Liver (tissue), 9 donors: ENCODE measurements around the gene FARP1. TPM values are rescaled to one million over a fixed set of nuclear protein-coding genes. Genes with fewer than 3 reads are reported as not detected.

Source experiments
- DNase-seq: peaks from one replicate; pipeline ENCODE4 v3.0.0-alpha.2; 2017; ENCODE audit warnings: low spot score
- H3K27ac ChIP-seq, 2 donors: one replicate each; pipeline ENCODE4 v1.7.0; 2013; ENCODE audit warnings: inconsistent platforms in 2 of 2, low read length in 2 of 2, control low read depth in 1 of 2, low read depth in 1 of 2, mild to moderate bottlenecking in 1 of 2
- H3K27me3 ChIP-seq, 4 donors: one replicate each; pipeline versions ENCODE4 v1.6.1 to v1.7.0; 2013; ENCODE audit warnings: low read length in 3 of 4, inconsistent platforms in 1 of 4, mild to moderate bottlenecking in 1 of 4, moderate library complexity in 1 of 4; ENCODE audit not compliant: control insufficient read depth in 4 of 4, insufficient read depth in 4 of 4
- H3K36me3 ChIP-seq, 4 donors: one replicate each; pipeline versions ENCODE4 v1.6.1 to v1.7.0; 2013; ENCODE audit warnings: low read length in 3 of 4, mild to moderate bottlenecking in 3 of 4, low read depth in 1 of 4, moderate library complexity in 1 of 4; ENCODE audit not compliant: control insufficient read depth in 4 of 4, insufficient read depth in 3 of 4
- H3K4me1 ChIP-seq, 4 donors: one replicate each; pipeline versions ENCODE4 v1.6.1 to v1.7.0; 2013; ENCODE audit warnings: low read length in 3 of 4, mild to moderate bottlenecking in 3 of 4, moderate library complexity in 1 of 4; ENCODE audit not compliant: control insufficient read depth in 4 of 4, insufficient read depth in 4 of 4
- H3K4me3 ChIP-seq, 3 donors: one replicate each; pipeline versions ENCODE4 v1.6.1 to v1.7.0; 2013; ENCODE audit warnings: low read length in 3 of 3, control low read depth in 1 of 3, low read depth in 1 of 3, mild to moderate bottlenecking in 1 of 3
- H3K9ac ChIP-seq, 2 donors: one replicate each; pipeline ENCODE4 v1.7.0; 2013; ENCODE audit warnings: low read length in 2 of 2, mild to moderate bottlenecking in 2 of 2, moderate library complexity in 2 of 2, control low read depth in 1 of 2, low read depth in 1 of 2
- H3K9me3 ChIP-seq, 4 donors: one replicate each; pipeline versions ENCODE4 v1.6.1 to v1.7.0; 2013; ENCODE audit warnings: low read length in 3 of 4; ENCODE audit not compliant: control insufficient read depth in 4 of 4
- EGR1 ChIP-seq, 2 donors: IDR thresholded peaks; 2 replicates each; pipeline ENCODE4 v1.6.1; 2016 to 2018; ENCODE audit warnings: antibody characterized with exemption in 2 of 2, low read depth in 2 of 2
- FOXA1 ChIP-seq: IDR thresholded peaks from 2 replicates; pipeline ENCODE4 v1.6.1; 2016; ENCODE audit warnings: antibody characterized with exemption
- FOXA2 ChIP-seq: IDR thresholded peaks from 2 replicates; pipeline ENCODE4 v1.6.1; 2016; ENCODE audit warnings: antibody characterized with exemption
- GABPA ChIP-seq, 2 donors: IDR thresholded peaks in 1 of 2; conservative IDR thresholded peaks in 1 of 2; 2 replicates each; pipeline ENCODE4 v1.6.1; 2016; ENCODE audit warnings: antibody characterized with exemption in 2 of 2, mild to moderate bottlenecking in 1 of 2, moderate library complexity in 1 of 2
- HNF4A ChIP-seq, 2 donors: conservative IDR thresholded peaks; 2 replicates each; pipeline ENCODE4 v1.6.1; 2016; ENCODE audit warnings: antibody characterized with exemption in 2 of 2, mild to moderate bottlenecking in 2 of 2
- HNF4G ChIP-seq: IDR thresholded peaks from 2 replicates; pipeline ENCODE4 v1.6.1; 2016; ENCODE audit warnings: antibody characterized with exemption
- JUND ChIP-seq, 2 donors: IDR thresholded peaks; 2 replicates each; pipeline ENCODE4 v1.6.1; 2016; ENCODE audit warnings: antibody characterized with exemption in 2 of 2
- NR2F2 ChIP-seq: IDR thresholded peaks from 2 replicates; pipeline ENCODE4 v1.6.1; 2016; ENCODE audit warnings: antibody characterized with exemption
- RAD21 ChIP-seq, 2 donors: IDR thresholded peaks; 2 replicates each; pipeline ENCODE4 v1.6.1; 2016; ENCODE audit warnings: antibody characterized with exemption in 2 of 2, mild to moderate bottlenecking in 2 of 2
- RXRA ChIP-seq, 2 donors: IDR thresholded peaks; 2 replicates each; pipeline ENCODE4 v1.6.1; 2017 to 2018; ENCODE audit warnings: antibody characterized with exemption in 2 of 2, mild to moderate bottlenecking in 1 of 2
- SP1 ChIP-seq: IDR thresholded peaks from 2 replicates; pipeline ENCODE4 v1.6.1; 2018; ENCODE audit warnings: antibody characterized with exemption, mild to moderate bottlenecking
- TAF1 ChIP-seq: conservative IDR thresholded peaks from 2 replicates; pipeline ENCODE4 v1.6.1; 2016; ENCODE audit warnings: antibody characterized with exemption, mild to moderate bottlenecking
- YY1 ChIP-seq: IDR thresholded peaks from 2 replicates; pipeline ENCODE4 v1.6.1; 2016; ENCODE audit warnings: antibody characterized with exemption, mild to moderate bottlenecking
- WGBS: extraction: QIAGEN DNeasy Blood & Tissue Kit; methylation state at CpG from one replicate; pipeline ENCODE4 v1.1.7; 2013; 5-methylcytosine and 5-hydroxymethylcytosine counted together
- polyA plus RNA-seq, 2 donors: library from polyadenylated mRNA; stranded (reverse) in 1 of 2; unstranded in 1 of 2; fragments of 200-250 nt in 1 of 2; fragments of >200 nt in 1 of 2; fragmentation: Nextera tagmentation in 1 of 2; extraction: Ambion mirVana in 1 of 2; gene quantifications; one replicate each; pipeline versions ENCODE4 v1.2.1 to v1.2.3, GENCODE V29; 2013 to 2015
- total RNA-seq, 2 donors: library from RNA; depleted of rRNA; stranded (reverse); fragments of >200 nt; gene quantifications; one replicate each; pipeline ENCODE4 v1.2.3, GENCODE V29; 2014
- TF ChIP-seq, protein P1 (sequence below): IDR thresholded peaks from 2 replicates; pipeline ENCODE4 v1.6.1; 2016; ENCODE audit warnings: antibody characterized with exemption
- TF ChIP-seq, protein P2 (sequence below): fragments of 150-350 bp; IDR thresholded peaks from 2 replicates; pipeline ENCODE4 v1.5.1; 2017; ENCODE audit warnings: improper control_type of control experiment, low read depth, low read length; ENCODE audit not compliant: missing input control
- TF ChIP-seq, protein P3 (sequence below): IDR thresholded peaks from 2 replicates; pipeline ENCODE4 v1.6.1; 2016; ENCODE audit warnings: antibody characterized with exemption, mild to moderate bottlenecking
- TF ChIP-seq, protein P4 (sequence below): IDR thresholded peaks from 2 replicates; pipeline ENCODE4 v1.6.1; 2016; ENCODE audit warnings: antibody characterized with exemption
- TF ChIP-seq, protein P5 (sequence below): IDR thresholded peaks from 2 replicates; pipeline ENCODE4 v1.6.1; 2016; ENCODE audit warnings: antibody characterized with exemption
- donor health status: healthy.
- donor health status: healthy.
- donor health status: healthy.
- donor health status: healthy.
- donor health status: healthy.

Gene FARP1
- total and polyA plus RNA-seq, 4 donors = 28.4 to 62.6 (median 39.8) TPM

DNA sequence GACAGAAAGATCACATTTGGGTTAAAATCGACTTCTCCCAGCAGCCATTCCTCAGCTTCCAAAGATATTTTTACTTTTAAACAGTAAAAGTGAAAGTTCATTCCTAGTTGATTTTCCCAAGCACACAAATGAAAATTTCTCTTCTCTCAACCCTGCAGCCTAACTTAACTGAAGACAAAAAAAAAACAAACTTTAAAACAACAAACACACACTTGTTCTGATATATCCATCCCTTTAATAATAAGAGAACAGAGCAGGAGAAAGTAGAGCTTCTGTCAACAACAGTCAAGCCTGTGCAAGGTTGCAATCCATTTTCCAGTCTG, 361.1 kb downstream of the FARP1 start:
- Histone ChIP-seq H3K27ac (peak overlapping the region; percentile 57 to 84), H3K27me3 (no peaks in the 10 kb centered on the region), H3K9ac (no peak overlapping the region), H3K36me3 (no peaks in the 10 kb centered on the region), H3K9me3 (no peaks in the 10 kb centered on the region), H3K4me3 (no peak overlapping the region), H3K4me1 (peaks cover 11 to 61% (median 52%) of the 10 kb centered on the region in 4 donors)
- TF ChIP-seq GABPA (IDR thresholded peaks at IDR 0.05 in 1 of 2, conservative IDR thresholded peaks at IDR 0.05 in 1 of 2) = no peak
- TF ChIP-seq, protein P1, sequence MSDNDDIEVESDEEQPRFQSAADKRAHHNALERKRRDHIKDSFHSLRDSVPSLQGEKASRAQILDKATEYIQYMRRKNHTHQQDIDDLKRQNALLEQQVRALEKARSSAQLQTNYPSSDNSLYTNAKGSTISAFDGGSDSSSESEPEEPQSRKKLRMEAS = no peak
- TF ChIP-seq YY1 = no peak
- no peak for TF ChIP-seq FOXA2
- no peak for TF ChIP-seq RXRA (IDR thresholded peaks at IDR 0.05)
- no peak for TF ChIP-seq NR2F2
- no peak for TF ChIP-seq SP1
- TF ChIP-seq JUND (IDR thresholded peaks at IDR 0.05) = no peak
- TF ChIP-seq, protein P2, sequence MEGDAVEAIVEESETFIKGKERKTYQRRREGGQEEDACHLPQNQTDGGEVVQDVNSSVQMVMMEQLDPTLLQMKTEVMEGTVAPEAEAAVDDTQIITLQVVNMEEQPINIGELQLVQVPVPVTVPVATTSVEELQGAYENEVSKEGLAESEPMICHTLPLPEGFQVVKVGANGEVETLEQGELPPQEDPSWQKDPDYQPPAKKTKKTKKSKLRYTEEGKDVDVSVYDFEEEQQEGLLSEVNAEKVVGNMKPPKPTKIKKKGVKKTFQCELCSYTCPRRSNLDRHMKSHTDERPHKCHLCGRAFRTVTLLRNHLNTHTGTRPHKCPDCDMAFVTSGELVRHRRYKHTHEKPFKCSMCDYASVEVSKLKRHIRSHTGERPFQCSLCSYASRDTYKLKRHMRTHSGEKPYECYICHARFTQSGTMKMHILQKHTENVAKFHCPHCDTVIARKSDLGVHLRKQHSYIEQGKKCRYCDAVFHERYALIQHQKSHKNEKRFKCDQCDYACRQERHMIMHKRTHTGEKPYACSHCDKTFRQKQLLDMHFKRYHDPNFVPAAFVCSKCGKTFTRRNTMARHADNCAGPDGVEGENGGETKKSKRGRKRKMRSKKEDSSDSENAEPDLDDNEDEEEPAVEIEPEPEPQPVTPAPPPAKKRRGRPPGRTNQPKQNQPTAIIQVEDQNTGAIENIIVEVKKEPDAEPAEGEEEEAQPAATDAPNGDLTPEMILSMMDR = no peak
- TF ChIP-seq, protein P3, sequence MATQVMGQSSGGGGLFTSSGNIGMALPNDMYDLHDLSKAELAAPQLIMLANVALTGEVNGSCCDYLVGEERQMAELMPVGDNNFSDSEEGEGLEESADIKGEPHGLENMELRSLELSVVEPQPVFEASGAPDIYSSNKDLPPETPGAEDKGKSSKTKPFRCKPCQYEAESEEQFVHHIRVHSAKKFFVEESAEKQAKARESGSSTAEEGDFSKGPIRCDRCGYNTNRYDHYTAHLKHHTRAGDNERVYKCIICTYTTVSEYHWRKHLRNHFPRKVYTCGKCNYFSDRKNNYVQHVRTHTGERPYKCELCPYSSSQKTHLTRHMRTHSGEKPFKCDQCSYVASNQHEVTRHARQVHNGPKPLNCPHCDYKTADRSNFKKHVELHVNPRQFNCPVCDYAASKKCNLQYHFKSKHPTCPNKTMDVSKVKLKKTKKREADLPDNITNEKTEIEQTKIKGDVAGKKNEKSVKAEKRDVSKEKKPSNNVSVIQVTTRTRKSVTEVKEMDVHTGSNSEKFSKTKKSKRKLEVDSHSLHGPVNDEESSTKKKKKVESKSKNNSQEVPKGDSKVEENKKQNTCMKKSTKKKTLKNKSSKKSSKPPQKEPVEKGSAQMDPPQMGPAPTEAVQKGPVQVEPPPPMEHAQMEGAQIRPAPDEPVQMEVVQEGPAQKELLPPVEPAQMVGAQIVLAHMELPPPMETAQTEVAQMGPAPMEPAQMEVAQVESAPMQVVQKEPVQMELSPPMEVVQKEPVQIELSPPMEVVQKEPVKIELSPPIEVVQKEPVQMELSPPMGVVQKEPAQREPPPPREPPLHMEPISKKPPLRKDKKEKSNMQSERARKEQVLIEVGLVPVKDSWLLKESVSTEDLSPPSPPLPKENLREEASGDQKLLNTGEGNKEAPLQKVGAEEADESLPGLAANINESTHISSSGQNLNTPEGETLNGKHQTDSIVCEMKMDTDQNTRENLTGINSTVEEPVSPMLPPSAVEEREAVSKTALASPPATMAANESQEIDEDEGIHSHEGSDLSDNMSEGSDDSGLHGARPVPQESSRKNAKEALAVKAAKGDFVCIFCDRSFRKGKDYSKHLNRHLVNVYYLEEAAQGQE = no peak
- TF ChIP-seq, protein P4, sequence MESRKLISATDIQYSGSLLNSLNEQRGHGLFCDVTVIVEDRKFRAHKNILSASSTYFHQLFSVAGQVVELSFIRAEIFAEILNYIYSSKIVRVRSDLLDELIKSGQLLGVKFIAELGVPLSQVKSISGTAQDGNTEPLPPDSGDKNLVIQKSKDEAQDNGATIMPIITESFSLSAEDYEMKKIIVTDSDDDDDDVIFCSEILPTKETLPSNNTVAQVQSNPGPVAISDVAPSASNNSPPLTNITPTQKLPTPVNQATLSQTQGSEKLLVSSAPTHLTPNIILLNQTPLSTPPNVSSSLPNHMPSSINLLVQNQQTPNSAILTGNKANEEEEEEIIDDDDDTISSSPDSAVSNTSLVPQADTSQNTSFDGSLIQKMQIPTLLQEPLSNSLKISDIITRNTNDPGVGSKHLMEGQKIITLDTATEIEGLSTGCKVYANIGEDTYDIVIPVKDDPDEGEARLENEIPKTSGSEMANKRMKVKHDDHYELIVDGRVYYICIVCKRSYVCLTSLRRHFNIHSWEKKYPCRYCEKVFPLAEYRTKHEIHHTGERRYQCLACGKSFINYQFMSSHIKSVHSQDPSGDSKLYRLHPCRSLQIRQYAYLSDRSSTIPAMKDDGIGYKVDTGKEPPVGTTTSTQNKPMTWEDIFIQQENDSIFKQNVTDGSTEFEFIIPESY = no peak
- TF ChIP-seq, protein P5, sequence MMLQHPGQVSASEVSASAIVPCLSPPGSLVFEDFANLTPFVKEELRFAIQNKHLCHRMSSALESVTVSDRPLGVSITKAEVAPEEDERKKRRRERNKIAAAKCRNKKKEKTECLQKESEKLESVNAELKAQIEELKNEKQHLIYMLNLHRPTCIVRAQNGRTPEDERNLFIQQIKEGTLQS = no peak
- TF ChIP-seq FOXA1 = no peak
- TF ChIP-seq TAF1 = no peak
- TF ChIP-seq EGR1 (IDR thresholded peaks at IDR 0.05; ENCODE audit: low read depth in 2 of 2) = no peak
- TF ChIP-seq HNF4A (conservative IDR thresholded peaks at IDR 0.05) = no peak
- no peak for TF ChIP-seq HNF4G
- no peak for TF ChIP-seq RAD21 (IDR thresholded peaks at IDR 0.05)
- no peak for DNase-seq
- 31% methylated on average over 1 of the region's 1 CpG for WGBS
